ENCODE results near the gene OR4E2.

DNA sequence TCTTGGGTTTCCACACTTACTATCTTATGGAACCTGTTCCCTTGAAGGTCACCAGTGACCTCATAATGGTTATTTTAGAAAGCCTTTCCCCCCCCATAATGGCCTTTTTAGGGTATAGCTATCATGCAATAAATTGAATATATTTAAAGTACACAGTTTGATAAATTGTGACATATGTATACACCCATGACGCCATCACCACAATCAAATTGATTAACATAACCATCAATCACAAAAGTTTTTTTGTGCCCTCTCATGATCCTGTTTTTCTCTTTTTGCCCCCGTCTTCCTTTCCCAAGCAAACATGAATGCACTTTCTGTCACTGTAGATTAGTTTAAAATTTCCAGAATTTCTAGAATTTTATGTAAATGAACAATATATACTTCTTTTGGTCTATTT lies 48.7 kb downstream of the OR4E2 start:
- TF ChIP-seq, protein P1, sequence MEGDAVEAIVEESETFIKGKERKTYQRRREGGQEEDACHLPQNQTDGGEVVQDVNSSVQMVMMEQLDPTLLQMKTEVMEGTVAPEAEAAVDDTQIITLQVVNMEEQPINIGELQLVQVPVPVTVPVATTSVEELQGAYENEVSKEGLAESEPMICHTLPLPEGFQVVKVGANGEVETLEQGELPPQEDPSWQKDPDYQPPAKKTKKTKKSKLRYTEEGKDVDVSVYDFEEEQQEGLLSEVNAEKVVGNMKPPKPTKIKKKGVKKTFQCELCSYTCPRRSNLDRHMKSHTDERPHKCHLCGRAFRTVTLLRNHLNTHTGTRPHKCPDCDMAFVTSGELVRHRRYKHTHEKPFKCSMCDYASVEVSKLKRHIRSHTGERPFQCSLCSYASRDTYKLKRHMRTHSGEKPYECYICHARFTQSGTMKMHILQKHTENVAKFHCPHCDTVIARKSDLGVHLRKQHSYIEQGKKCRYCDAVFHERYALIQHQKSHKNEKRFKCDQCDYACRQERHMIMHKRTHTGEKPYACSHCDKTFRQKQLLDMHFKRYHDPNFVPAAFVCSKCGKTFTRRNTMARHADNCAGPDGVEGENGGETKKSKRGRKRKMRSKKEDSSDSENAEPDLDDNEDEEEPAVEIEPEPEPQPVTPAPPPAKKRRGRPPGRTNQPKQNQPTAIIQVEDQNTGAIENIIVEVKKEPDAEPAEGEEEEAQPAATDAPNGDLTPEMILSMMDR (IDR thresholded peaks at IDR 0.05; ENCODE audit: poor library complexity): no peak
- TF ChIP-seq EZH2 (IDR thresholded peaks at IDR 0.05; ENCODE audit: borderline replicate concordance): no peak
- no peak for TF ChIP-seq EZH2phosphoT487 (IDR thresholded peaks at IDR 0.05; ENCODE audit: low read depth, severe bottlenecking, unreplicated experiment)
